ENCODE results near the gene GALNT3.

GRCh38 chr2:165777522-165778186, 16.4 kb downstream of the GALNT3 start:
- TF ChIP-seq EZH2 (IDR thresholded peaks at IDR 0.05) (no peak), EGR1 (IDR thresholded peaks at IDR 0.05; ENCODE audit: low read depth) (no peak), CTCF (IDR thresholded peaks at IDR 0.05 in 2 of 3, conservative IDR thresholded peaks at IDR 0.05 in 1 of 3; ENCODE audit: borderline replicate concordance in 1 of 3, insufficient read depth in 1 of 3, low read depth in 2 of 3, low read length in 2 of 3) (no peak), ZNF274 (IDR thresholded peaks at IDR 0.05; ENCODE audit: low read depth, low read length) (no peak), POLR2A (IDR thresholded peaks at IDR 0.05; ENCODE audit: borderline replicate concordance, extremely low read depth, insufficient read depth, insufficient read length) (no peak), POLR2AphosphoS5 (IDR thresholded peaks at IDR 0.05; ENCODE audit: low read depth, low read length) (no peak)
